Sigmoid colon (tissue), 7 donors: ENCODE data around the gene ABCG2. TPM values are rescaled to one million over a fixed set of nuclear protein-coding genes. Genes with fewer than 3 reads are reported as not detected.

ENCODE experiments used
- DNase-seq: peaks from one replicate; pipeline ENCODE4 v3.0.0-alpha.2; 2019
- H3K27ac ChIP-seq, 4 donors: fragments of 200-600 bp; sonication (generic); one replicate each; pipeline ENCODE4 v1.5.1; 2016 to 2019; ENCODE audit warnings: mild to moderate bottlenecking in 1 of 4
- H3K27me3 ChIP-seq, 3 donors: fragments of 200-600 bp; sonication (generic); one replicate each; pipeline ENCODE4 v1.5.1; 2019; ENCODE audit warnings: mild to moderate bottlenecking in 1 of 3
- H3K36me3 ChIP-seq, 4 donors: fragments of 200-600 bp; sonication (generic); one replicate each; pipeline ENCODE4 v1.5.1; 2016 to 2019
- H3K4me1 ChIP-seq, 4 donors: fragments of 200-600 bp; sonication (generic); one replicate each; pipeline ENCODE4 v1.5.1; 2017 to 2019
- H3K4me3 ChIP-seq, 4 donors: fragments of 200-600 bp; sonication (generic); one replicate each; pipeline ENCODE4 v1.5.1; 2017 to 2019; ENCODE audit warnings: mild to moderate bottlenecking in 2 of 4, moderate library complexity in 1 of 4
- H3K9me3 ChIP-seq, 4 donors: fragments of 200-600 bp in 3 of 4; sonication (generic) in 3 of 4; one replicate each; pipeline versions ENCODE4 v1.5.1 to v1.6.1; 2013 to 2019
- EP300 ChIP-seq, 4 donors: sonication (generic); formaldehyde crosslinking; IDR thresholded peaks; one replicate each; pipeline ENCODE4 v1.6.1; 2017; ENCODE audit warnings: antibody characterized with exemption in 4 of 4
- POLR2A ChIP-seq, 2 donors: fragments of 450-650 bp; IDR thresholded peaks; one replicate each; pipeline ENCODE4 v1.6.1; 2016; ENCODE audit warnings: antibody characterized with exemption in 2 of 2, mild to moderate bottlenecking in 2 of 2, moderate library complexity in 2 of 2
- POLR2AphosphoS5 ChIP-seq, 4 donors: sonication (generic); formaldehyde crosslinking; IDR thresholded peaks; one replicate each; pipeline ENCODE4 v1.6.1; 2017; ENCODE audit warnings: antibody characterized with exemption in 4 of 4
- WGBS, 2 donors: extraction: QIAGEN DNeasy Blood & Tissue Kit; methylation state at CpG; one replicate each; pipeline ENCODE4 v1.1.7; 2013; 5-methylcytosine and 5-hydroxymethylcytosine counted together
- intact Hi-C: fragments of 100-400 bp; cut with DNase I; formaldehyde crosslinking; loops from one replicate; pipeline ENCODE4 v1.15.1; 2023
- polyA plus RNA-seq, 3 donors: library from polyadenylated mRNA; stranded (reverse); fragments of 200-250 nt; gene quantifications; one replicate each; pipeline ENCODE4 v1.2.3, GENCODE V29; 2013
- total RNA-seq, 4 donors: library from RNA; depleted of rRNA; stranded (reverse); fragments of >200 nt; gene quantifications; one replicate each; pipeline ENCODE4 v1.1.0, GENCODE V29; 2016
- TF ChIP-seq, protein P1 (sequence below), 4 experiments: fragments of 450-650 bp in 3 of 4; fragments of 200-600 bp in 1 of 4; IDR thresholded peaks; one replicate each; pipeline ENCODE4 v1.5.1; 2016 to 2019; ENCODE audit warnings: antibody characterized with exemption in 4 of 4, mild to moderate bottlenecking in 3 of 4, moderate library complexity in 2 of 4
- donor health status: healthy with polysubstance abuse.
- donor health status: Bipolar disorder and iron deficiency.
- donor health status: healthy.

ABCG2 gene
- total and polyA plus RNA-seq, 7 donors: 1.1 to 36.5 (median 2.9) TPM

DNA sequence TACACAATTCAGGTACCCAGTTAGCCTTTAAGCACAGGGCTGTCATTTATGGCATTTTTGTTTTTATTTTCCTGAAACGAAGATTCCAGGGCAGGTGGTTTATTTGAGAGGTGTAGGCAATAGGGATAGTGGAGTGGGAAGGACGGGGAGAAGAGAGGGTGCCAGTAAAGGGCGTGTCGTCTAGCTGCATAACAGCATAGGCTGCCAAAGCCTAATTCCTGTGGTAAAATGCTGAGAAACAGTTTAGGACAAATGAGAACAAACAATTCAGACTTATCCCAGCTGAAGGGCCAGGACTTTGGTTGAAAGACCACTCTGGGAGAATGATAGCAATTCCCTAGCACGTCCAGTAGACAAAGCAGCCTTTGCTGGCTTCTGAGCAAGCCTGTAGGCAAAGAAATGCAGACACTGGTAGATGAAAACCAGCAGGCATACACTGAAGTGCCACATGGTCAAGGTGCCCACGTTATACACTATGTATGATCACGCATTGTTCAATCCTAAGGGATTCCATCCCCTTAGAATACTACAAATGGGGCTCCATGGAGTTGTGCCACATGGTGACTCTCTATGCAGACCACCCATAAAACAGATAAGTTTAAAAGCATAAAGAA lies 80.4 kb downstream of the ABCG2 start:
- intact Hi-C loops: no loop called here
- Histone ChIP-seq H3K4me3 (no peak overlapping the region), H3K9me3 (no peaks in the 10 kb centered on the region), H3K36me3 (peaks cover 6 to 62% (median 19%) of the 10 kb centered on the region in 4 donors), H3K27ac (no peak overlapping the region), H3K4me1 (no peaks in the 10 kb centered on the region), H3K27me3 (no peaks in the 10 kb centered on the region)
- 70 to 81% methylated on average over 7 of the region's 7 CpGs for WGBS, 2 donors
- TF ChIP-seq POLR2AphosphoS5 (IDR thresholded peaks at IDR 0.05): no peak
- TF ChIP-seq POLR2A (IDR thresholded peaks at IDR 0.05): no peak
- TF ChIP-seq EP300 (IDR thresholded peaks at IDR 0.05): no peak
- TF ChIP-seq, protein P1, sequence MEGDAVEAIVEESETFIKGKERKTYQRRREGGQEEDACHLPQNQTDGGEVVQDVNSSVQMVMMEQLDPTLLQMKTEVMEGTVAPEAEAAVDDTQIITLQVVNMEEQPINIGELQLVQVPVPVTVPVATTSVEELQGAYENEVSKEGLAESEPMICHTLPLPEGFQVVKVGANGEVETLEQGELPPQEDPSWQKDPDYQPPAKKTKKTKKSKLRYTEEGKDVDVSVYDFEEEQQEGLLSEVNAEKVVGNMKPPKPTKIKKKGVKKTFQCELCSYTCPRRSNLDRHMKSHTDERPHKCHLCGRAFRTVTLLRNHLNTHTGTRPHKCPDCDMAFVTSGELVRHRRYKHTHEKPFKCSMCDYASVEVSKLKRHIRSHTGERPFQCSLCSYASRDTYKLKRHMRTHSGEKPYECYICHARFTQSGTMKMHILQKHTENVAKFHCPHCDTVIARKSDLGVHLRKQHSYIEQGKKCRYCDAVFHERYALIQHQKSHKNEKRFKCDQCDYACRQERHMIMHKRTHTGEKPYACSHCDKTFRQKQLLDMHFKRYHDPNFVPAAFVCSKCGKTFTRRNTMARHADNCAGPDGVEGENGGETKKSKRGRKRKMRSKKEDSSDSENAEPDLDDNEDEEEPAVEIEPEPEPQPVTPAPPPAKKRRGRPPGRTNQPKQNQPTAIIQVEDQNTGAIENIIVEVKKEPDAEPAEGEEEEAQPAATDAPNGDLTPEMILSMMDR (IDR thresholded peaks at IDR 0.05): no peak
- no peak for DNase-seq

DNA sequence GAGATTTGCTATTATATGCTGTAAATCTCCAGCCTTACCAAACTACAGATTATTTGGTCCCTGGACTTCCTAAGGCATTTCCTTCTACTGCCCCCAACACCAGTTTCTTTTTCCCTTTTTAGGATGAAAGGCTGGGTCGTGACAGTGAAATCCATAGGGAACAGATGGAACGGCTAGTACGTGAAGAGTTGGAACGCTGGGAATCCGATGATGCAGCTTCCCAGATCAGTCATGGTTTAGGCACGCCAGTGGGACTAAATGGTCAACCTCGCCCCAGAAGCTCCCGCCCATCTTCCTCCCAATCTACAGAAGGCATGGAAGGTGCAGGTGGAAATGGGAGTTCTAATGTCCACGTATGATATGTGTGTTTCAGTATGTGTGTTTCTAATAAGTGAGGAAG lies 83.1 kb downstream of the ABCG2 start:
- WGBS, 2 donors: 95 to 97% methylated on average over 9 of the region's 9 CpGs
- no peak overlapping the region for H3K4me3 ChIP-seq
- no peaks in the 10 kb centered on the region for H3K9me3 ChIP-seq
- no peaks in the 10 kb centered on the region for H3K4me1 ChIP-seq
- no peak overlapping the region for H3K27ac ChIP-seq
- no peak for DNase-seq
- intact Hi-C loops: no loop called here
- no peak for TF ChIP-seq EP300 (IDR thresholded peaks at IDR 0.05)
- peaks cover 25 to 87% (median 36%) of the 10 kb centered on the region in 4 donors for H3K36me3 ChIP-seq
- H3K27me3 ChIP-seq: no peaks in the 10 kb centered on the region

DNA sequence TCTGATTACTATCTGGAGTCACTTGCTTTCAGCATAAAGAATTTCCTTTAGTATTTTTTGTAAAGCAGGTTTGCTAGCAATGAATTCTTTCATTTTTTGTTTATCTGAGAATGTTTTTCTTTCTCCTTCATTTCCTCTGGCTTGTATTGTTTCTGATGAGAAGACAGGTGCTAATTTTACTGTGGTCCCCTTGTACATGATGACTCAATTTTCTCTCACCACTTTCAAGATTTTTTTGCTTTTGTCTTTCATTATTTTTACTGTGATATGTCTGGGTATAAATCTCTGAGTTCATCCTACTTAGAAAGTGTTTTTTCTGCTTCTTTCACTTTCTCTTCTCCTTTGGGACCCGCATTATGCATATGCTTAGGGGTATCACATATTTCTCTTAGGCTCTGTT lies 88.4 kb downstream of the ABCG2 start:
- TF ChIP-seq POLR2A (IDR thresholded peaks at IDR 0.05): no peak

DNA sequence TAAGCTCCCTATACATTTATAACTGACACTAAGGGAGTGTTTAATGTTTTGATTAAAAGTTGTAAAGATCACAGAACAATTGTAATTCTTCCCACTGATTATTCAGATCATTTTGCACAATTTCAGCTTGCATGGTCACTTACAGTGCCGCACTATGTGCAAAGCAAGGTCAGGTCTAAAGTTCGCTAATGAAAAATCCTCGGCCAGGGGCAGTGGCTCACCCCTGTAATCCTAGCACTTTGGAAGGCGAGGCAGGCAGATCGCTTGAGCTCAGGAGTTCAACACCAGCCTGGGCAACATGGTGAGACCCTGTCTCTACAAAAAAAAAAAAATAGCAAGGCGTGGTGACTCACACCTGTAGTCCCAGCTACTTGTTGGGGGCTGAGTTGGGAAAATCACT lies 94.0 kb downstream of the ABCG2 start:
- H3K27me3 ChIP-seq: no peaks in the 10 kb centered on the region
- DNase-seq: no peak
- no peak overlapping the region for H3K27ac ChIP-seq
- 87 to 90% methylated on average over 6 of the region's 6 CpGs for WGBS, 2 donors
- H3K9me3 ChIP-seq: no peaks in the 10 kb centered on the region
- TF ChIP-seq POLR2AphosphoS5 (IDR thresholded peaks at IDR 0.05) (no peak), POLR2A (IDR thresholded peaks at IDR 0.05) (no peak), EP300 (IDR thresholded peaks at IDR 0.05) (no peak)
- TF ChIP-seq, protein P1 (IDR thresholded peaks at IDR 0.05): no peak
- intact Hi-C loops: no loop called here
- no peak overlapping the region for H3K4me3 ChIP-seq
- H3K36me3 ChIP-seq: peaks cover 23 to 100% (median 50%) of the 10 kb centered on the region in 4 donors
- no peaks in the 10 kb centered on the region for H3K4me1 ChIP-seq

More for the DNA sequence above, 88.4 kb downstream of the ABCG2 start:
- DNase-seq: no peak
- intact Hi-C loops: no loop called here
- no peaks in the 10 kb centered on the region for H3K4me1 ChIP-seq
- H3K36me3 ChIP-seq: peaks cover 35 to 98% (median 67%) of the 10 kb centered on the region in 4 donors
- H3K27me3 ChIP-seq: no peaks in the 10 kb centered on the region
- no peaks in the 10 kb centered on the region for H3K9me3 ChIP-seq
- no peak overlapping the region for H3K4me3 ChIP-seq
- WGBS, 2 donors: 94 to 95% methylated on average over 1 of the region's 1 CpG
- H3K27ac ChIP-seq: no peak overlapping the region

DNA sequence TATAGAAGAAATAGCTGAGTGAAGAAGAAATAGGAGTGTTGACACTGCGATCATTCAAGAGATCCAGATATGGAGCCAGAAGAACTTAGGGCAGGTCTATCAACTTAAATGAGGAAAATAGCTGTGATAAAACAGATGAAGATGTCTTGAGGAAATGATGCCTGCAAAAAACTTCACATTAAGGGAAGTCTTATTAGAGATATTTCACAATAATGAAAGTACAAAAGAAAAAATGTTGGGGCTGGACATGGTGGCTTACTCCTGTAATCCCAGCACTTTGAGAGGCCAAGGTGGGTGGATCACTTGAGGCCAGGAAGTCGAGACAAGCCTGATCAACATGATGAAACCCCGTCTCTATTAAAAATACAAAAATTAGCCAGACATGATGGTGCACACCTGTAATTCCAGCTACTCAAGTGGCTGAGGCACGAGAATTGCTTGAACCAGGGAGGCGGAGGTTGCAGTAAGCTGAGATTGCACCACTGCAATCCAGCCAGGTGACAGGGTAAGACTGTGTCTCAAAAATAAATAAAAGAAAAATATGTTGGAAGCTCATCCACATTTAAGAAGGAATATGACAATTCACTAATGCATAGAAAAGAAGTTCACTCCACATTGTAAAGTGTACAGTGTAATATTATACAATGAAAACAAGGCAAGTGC lies 94.7 kb downstream of the ABCG2 start:
- Histone ChIP-seq H3K27ac (no peak overlapping the region), H3K4me1 (no peaks in the 10 kb centered on the region), H3K27me3 (no peaks in the 10 kb centered on the region), H3K4me3 (no peak overlapping the region), H3K36me3 (peaks cover 23 to 100% (median 48%) of the 10 kb centered on the region in 4 donors), H3K9me3 (no peaks in the 10 kb centered on the region)
- TF ChIP-seq EP300 (IDR thresholded peaks at IDR 0.05) (no peak), POLR2AphosphoS5 (IDR thresholded peaks at IDR 0.05) (no peak), POLR2A (IDR thresholded peaks at IDR 0.05) (no peak)
- TF ChIP-seq, protein P1 (IDR thresholded peaks at IDR 0.05): no peak
- 92 to 95% methylated on average over 5 of the region's 5 CpGs for WGBS, 2 donors
- no peak for DNase-seq
- intact Hi-C loops: no loop called here
